Measurements from ENCODE around the gene NEK3.

DNA sequence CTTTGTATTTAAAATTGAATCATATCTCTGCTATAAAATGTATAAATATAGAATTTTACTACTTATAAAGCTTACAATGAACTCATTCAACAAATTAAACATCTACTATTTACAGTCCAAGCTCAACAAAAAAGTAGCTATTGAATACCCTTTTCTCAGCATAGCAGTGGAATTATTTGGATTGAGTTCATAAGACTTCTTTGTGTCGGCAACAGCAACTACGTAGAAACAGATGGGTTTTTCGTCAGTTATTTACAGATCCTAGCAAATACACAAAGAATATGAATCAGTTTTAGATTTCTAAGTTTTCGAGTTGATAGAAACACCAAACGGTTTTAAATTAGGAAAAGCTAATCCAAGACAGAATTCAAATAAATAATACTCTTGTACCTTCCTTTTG lies 10.4 kb upstream of the NEK3 start:
- TF ChIP-seq POLR2AphosphoS5 (IDR thresholded peaks at IDR 0.05) = no peak
- TF ChIP-seq POLR2A (IDR thresholded peaks at IDR 0.05) = no peak
- TF ChIP-seq, protein P1, sequence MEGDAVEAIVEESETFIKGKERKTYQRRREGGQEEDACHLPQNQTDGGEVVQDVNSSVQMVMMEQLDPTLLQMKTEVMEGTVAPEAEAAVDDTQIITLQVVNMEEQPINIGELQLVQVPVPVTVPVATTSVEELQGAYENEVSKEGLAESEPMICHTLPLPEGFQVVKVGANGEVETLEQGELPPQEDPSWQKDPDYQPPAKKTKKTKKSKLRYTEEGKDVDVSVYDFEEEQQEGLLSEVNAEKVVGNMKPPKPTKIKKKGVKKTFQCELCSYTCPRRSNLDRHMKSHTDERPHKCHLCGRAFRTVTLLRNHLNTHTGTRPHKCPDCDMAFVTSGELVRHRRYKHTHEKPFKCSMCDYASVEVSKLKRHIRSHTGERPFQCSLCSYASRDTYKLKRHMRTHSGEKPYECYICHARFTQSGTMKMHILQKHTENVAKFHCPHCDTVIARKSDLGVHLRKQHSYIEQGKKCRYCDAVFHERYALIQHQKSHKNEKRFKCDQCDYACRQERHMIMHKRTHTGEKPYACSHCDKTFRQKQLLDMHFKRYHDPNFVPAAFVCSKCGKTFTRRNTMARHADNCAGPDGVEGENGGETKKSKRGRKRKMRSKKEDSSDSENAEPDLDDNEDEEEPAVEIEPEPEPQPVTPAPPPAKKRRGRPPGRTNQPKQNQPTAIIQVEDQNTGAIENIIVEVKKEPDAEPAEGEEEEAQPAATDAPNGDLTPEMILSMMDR (IDR thresholded peaks at IDR 0.05) = no peak
- TF ChIP-seq EP300 (IDR thresholded peaks at IDR 0.05) = no peak

Data from sigmoid colon (tissue), 4 donors.